ENCODE results near the gene USP40.

Gene USP40

GRCh38 chr2:233551491-233551890 is 15.1 kb downstream of the USP40 start:
- DNase-seq: no peak

GRCh38 chr2:233546774-233547173 is 19.8 kb downstream of the USP40 start:
- no peak for DNase-seq

GRCh38 chr2:233546101-233546500 is 20.5 kb downstream of the USP40 start:
- no peak for DNase-seq

- no peak for DNase-seq
Observed at GRCh38 chr2:233544200-233544610, 22.4 kb downstream of the USP40 start.

GRCh38 chr2:233542507-233542906 is 24.1 kb downstream of the USP40 start:
- DNase-seq: no peak

GRCh38 chr2:233538741-233539140 is 27.8 kb downstream of the USP40 start:
- DNase-seq: no peak

GRCh38 chr2:233535271-233535670 is 31.3 kb downstream of the USP40 start:
- DNase-seq: no peak

- no peak for DNase-seq
Observed at GRCh38 chr2:233532971-233533370, 33.6 kb downstream of the USP40 start.

GRCh38 chr2:233531955-233532354 is 34.6 kb downstream of the USP40 start:
- no peak for DNase-seq

- DNase-seq: no peak
Observed at GRCh38 chr2:233530381-233530780, 36.2 kb downstream of the USP40 start.

GRCh38 chr2:233528182-233528581 is 38.4 kb downstream of the USP40 start:
- DNase-seq: no peak

- DNase-seq: no peak
Observed at GRCh38 chr2:233525791-233526190, 40.8 kb downstream of the USP40 start.

- DNase-seq: no peak
Observed at GRCh38 chr2:233519787-233520611, 46.6 kb downstream of the USP40 start.

GRCh38 chr2:233513953-233514655 is 52.5 kb downstream of the USP40 start:
- DNase-seq: no peak

- no peak for DNase-seq
Observed at GRCh38 chr2:233503947-233504637, 62.5 kb downstream of the USP40 start.

GRCh38 chr2:233503481-233503880 is 63.1 kb downstream of the USP40 start:
- no peak for DNase-seq

GRCh38 chr2:233501198-233502076 is 65.1 kb downstream of the USP40 start:
- no peak for DNase-seq

GRCh38 chr2:233499928-233500327 is 66.7 kb downstream of the USP40 start:
- DNase-seq: no peak

- no peak for DNase-seq
Observed at GRCh38 chr2:233498126-233498525, 68.5 kb downstream of the USP40 start.

- DNase-seq: no peak
Observed at GRCh38 chr2:233497692-233498091, 68.9 kb downstream of the USP40 start.

- no peak for DNase-seq
Observed at GRCh38 chr2:233495503-233496496, 70.8 kb downstream of the USP40 start.
